ENCODE measurements around the gene RTTN. TPM values are rescaled to one million over a fixed set of nuclear protein-coding genes. Genes with fewer than 3 reads are reported as not detected.

The RTTN gene
- polyA plus RNA-seq, 1 donor (not counting 4 experiments of a cell fraction or from before 2014, with no cell fraction given): 77.3 TPM

GRCh38 chr18:69985239-69985638 is 220.2 kb downstream of the RTTN start:
- Histone ChIP-seq H2AFZ (ENCODE audit: control insufficient read depth, low read length) (no peak overlapping the region), H4K20me1 (ENCODE audit: control insufficient read depth, extremely low read depth, insufficient read depth, low read length) (no peaks in the 10 kb centered on the region), H3K79me2 (ENCODE audit: control insufficient read depth, insufficient read depth, low read length) (no peaks in the 10 kb centered on the region), H3K4me2 (ENCODE audit: control insufficient read depth, extremely low read depth, insufficient read depth, low read depth, low read length) (no peak overlapping the region), H3K9me3 (ENCODE audit: control insufficient read depth, low read depth, low read length) (no peaks in the 10 kb centered on the region), H3K27ac (ENCODE audit: control insufficient read depth, insufficient read depth, low read length) (no peak overlapping the region), H3K27me3 (ENCODE audit: control insufficient read depth, extremely low read depth, insufficient read depth, low read length) (no peaks in the 10 kb centered on the region), H3K9me1 (ENCODE audit: control insufficient read depth, extremely low read depth, insufficient read depth, low read length) (no peaks in the 10 kb centered on the region), H3K4me1 (ENCODE audit: control insufficient read depth, extremely low read depth, insufficient read depth, low read length) (no peaks in the 10 kb centered on the region), H3K4me3 (ENCODE audit: control insufficient read depth in 2 of 3, extremely low read depth in 1 of 3, insufficient read depth in 2 of 3, low read depth in 1 of 3, low read length in 3 of 3) (no peak overlapping the region), H3K9ac (ENCODE audit: control insufficient read depth, extremely low read depth, insufficient read depth, low read length) (no peak overlapping the region), H3K36me3 (ENCODE audit: control insufficient read depth in 2 of 2, extremely low read depth in 1 of 2, insufficient read depth in 2 of 2, low read length in 2 of 2) (peaks cover 9 to 17% of the 10 kb centered on the region in 2 experiments)
- TF ChIP-seq, protein P1, sequence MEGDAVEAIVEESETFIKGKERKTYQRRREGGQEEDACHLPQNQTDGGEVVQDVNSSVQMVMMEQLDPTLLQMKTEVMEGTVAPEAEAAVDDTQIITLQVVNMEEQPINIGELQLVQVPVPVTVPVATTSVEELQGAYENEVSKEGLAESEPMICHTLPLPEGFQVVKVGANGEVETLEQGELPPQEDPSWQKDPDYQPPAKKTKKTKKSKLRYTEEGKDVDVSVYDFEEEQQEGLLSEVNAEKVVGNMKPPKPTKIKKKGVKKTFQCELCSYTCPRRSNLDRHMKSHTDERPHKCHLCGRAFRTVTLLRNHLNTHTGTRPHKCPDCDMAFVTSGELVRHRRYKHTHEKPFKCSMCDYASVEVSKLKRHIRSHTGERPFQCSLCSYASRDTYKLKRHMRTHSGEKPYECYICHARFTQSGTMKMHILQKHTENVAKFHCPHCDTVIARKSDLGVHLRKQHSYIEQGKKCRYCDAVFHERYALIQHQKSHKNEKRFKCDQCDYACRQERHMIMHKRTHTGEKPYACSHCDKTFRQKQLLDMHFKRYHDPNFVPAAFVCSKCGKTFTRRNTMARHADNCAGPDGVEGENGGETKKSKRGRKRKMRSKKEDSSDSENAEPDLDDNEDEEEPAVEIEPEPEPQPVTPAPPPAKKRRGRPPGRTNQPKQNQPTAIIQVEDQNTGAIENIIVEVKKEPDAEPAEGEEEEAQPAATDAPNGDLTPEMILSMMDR (optimal IDR thresholded peaks at IDR 0.05 in 1 of 3, IDR thresholded peaks at IDR 0.05 in 1 of 3, conservative IDR thresholded peaks at IDR 0.05 in 1 of 3; ENCODE audit: extremely low read depth in 1 of 3, insufficient read depth in 2 of 3, low read length in 3 of 3): no peak
- TF ChIP-seq EZH2 (IDR thresholded peaks at IDR 0.05; ENCODE audit: low read length): no peak
- FAIRE-seq: no peak
- DNase-seq (ENCODE audit: low read depth, low spot score): no peak
- dilution Hi-C loops (cut with MboI; ENCODE audit: extremely low pct_ligation_motif_present, low sequenced_read_pairs): no loop called here

- Histone ChIP-seq H3K9ac (ENCODE audit: control insufficient read depth, extremely low read depth, insufficient read depth, low read length) (no peak overlapping the region), H3K27me3 (ENCODE audit: control insufficient read depth, extremely low read depth, insufficient read depth, low read length) (no peaks in the 10 kb centered on the region), H4K20me1 (ENCODE audit: control insufficient read depth, extremely low read depth, insufficient read depth, low read length) (no peaks in the 10 kb centered on the region), H3K4me2 (ENCODE audit: control insufficient read depth, extremely low read depth, insufficient read depth, low read depth, low read length) (no peak overlapping the region), H3K9me3 (ENCODE audit: control insufficient read depth, low read depth, low read length) (no peaks in the 10 kb centered on the region), H3K79me2 (ENCODE audit: control insufficient read depth, insufficient read depth, low read length) (no peaks in the 10 kb centered on the region), H3K9me1 (ENCODE audit: control insufficient read depth, extremely low read depth, insufficient read depth, low read length) (no peaks in the 10 kb centered on the region), H3K36me3 (ENCODE audit: control insufficient read depth in 2 of 2, extremely low read depth in 1 of 2, insufficient read depth in 2 of 2, low read length in 2 of 2) (peaks cover 9 to 26% of the 10 kb centered on the region in 2 experiments), H3K4me3 (ENCODE audit: control insufficient read depth in 2 of 3, extremely low read depth in 1 of 3, insufficient read depth in 2 of 3, low read depth in 1 of 3, low read length in 3 of 3) (no peak overlapping the region), H3K4me1 (ENCODE audit: control insufficient read depth, extremely low read depth, insufficient read depth, low read length) (no peaks in the 10 kb centered on the region), H2AFZ (ENCODE audit: control insufficient read depth, low read length) (no peak overlapping the region), H3K27ac (ENCODE audit: control insufficient read depth, insufficient read depth, low read length) (no peak overlapping the region)
- FAIRE-seq (no peak), DNase-seq (ENCODE audit: low read depth, low spot score) (no peak)
- dilution Hi-C loops (cut with MboI; ENCODE audit: extremely low pct_ligation_motif_present, low sequenced_read_pairs): no loop called here
- no peak for TF ChIP-seq EZH2 (IDR thresholded peaks at IDR 0.05; ENCODE audit: low read length)
- TF ChIP-seq, protein P1 (optimal IDR thresholded peaks at IDR 0.05 in 1 of 3, IDR thresholded peaks at IDR 0.05 in 1 of 3, conservative IDR thresholded peaks at IDR 0.05 in 1 of 3; ENCODE audit: extremely low read depth in 1 of 3, insufficient read depth in 2 of 3, low read length in 3 of 3): no peak
Observed at GRCh38 chr18:69982417-69982816, 223.1 kb downstream of the RTTN start.

Measured in keratinocyte (primary cell).